Measurements from ENCODE around the gene TECTA. TPM values are rescaled to one million over a fixed set of nuclear protein-coding genes. Genes with fewer than 3 reads are reported as not detected.
A peak's percentile ranks its signal among the peaks of the same experiment; 100 is the strongest.

TECTA gene
- polyA plus RNA-seq, 2 of the 4 experiments (the other 2 are of a cell fraction): 0.05 to 0.14 TPM

DNA sequence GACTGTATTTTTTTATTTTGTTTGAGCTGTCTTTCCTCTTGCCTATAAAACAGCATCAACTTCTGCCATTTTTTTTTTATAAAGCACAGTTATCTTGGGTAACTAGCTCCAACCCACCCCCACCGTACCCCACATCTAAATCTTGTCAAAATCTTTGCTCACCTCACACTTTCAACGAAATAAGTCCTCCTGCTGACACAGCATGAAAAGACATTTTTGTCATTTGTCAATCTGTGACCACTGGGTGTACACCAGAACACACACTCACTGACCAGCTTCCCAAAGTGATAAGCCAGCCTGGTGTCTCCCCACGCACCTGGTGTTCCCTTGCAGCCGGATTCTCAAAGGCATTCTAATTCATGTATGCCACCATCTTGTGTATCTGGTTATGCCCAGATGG is 1.7 kb upstream of the TECTA start:
- Histone ChIP-seq H3K4me2 (0 out of 3 replicates have a peak overlapping the region, but pooled peaks have one; percentile 30), H3K9me3 (no peaks in the 10 kb centered on the region), H3K27ac (no peak overlapping the region), H3K4me1 (peaks cover 7% of the 10 kb centered on the region; the same call in 1 of the 3 replicates), H3K4me3 (no peak overlapping the region)
- DNase-seq (ENCODE audit: low read depth in 1 of 2, low spot score in 1 of 2) (no peak), ATAC-seq (no peak), FAIRE-seq (no peak)
- ChIA-PET CTCF (interaction anchor here (1.0 to 1.4 kb wide), 2 partner anchors 9 to 12 kb away, joined by 3 to 6 read pairs; no protein-coding TSS in a partner anchor), POLR2A (no interaction called here)
- 91% methylated on average over 3 of the region's 4 CpGs for WGBS (ENCODE audit: missing lambda C conversion rate)
- TF ChIP-seq RCOR1 (IDR thresholded peaks at IDR 0.05; ENCODE audit: low read depth, low read length): no peak
- no peak for TF ChIP-seq MYC (IDR thresholded peaks at IDR 0.05; ENCODE audit: borderline replicate concordance, low read length)
- TF ChIP-seq GATA3 (IDR thresholded peaks at IDR 0.05; ENCODE audit: borderline replicate concordance): no peak
- no peak for TF ChIP-seq CHD4 (IDR thresholded peaks at IDR 0.05; ENCODE audit: borderline replicate concordance)

DNA sequence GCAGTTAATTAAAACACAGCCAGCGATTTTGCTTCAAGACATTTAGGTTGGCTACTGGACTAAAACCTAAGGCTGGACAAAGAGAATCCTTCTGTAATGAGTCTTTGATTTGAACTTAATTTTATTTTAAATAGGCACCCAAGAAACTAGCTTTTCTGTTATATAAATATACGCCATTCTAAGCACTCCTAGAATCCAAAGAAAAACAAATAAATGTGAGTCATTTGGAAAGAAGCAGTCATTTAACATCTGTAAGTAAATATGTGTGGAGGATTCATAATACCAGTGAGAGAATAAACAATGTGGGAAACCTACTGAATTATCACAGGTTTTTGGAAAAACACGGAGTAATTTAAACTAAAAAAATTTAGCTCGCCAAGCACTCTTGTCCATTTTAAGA is 1.2 kb upstream of the TECTA start:
- TF ChIP-seq CHD2 (IDR thresholded peaks at IDR 0.05; ENCODE audit: low read length, partially characterized antibody) (no peak), RAD21 (conservative IDR thresholded peaks at IDR 0.05 in 1 of 2, IDR thresholded peaks at IDR 0.05 in 1 of 2) (no peak), TP53 (CRISPR knock-in tag; IDR thresholded peaks at IDR 0.05) (no peak), NPAS2 (CRISPR knock-in tag; IDR thresholded peaks at IDR 0.05; ENCODE audit: borderline replicate concordance) (no peak)
- TF ChIP-seq, protein P1, sequence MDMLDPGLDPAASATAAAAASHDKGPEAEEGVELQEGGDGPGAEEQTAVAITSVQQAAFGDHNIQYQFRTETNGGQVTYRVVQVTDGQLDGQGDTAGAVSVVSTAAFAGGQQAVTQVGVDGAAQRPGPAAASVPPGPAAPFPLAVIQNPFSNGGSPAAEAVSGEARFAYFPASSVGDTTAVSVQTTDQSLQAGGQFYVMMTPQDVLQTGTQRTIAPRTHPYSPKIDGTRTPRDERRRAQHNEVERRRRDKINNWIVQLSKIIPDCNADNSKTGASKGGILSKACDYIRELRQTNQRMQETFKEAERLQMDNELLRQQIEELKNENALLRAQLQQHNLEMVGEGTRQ (IDR thresholded peaks at IDR 0.05): no peak
- H3K9me3 ChIP-seq: no peaks in the 10 kb centered on the region
- H3K4me2 ChIP-seq: 0 out of 3 replicates have a peak overlapping the region, but pooled peaks have one; percentile 30
- ChIA-PET CTCF (interaction anchor here (1.0 to 1.4 kb wide), 2 partner anchors 10 to 12 kb away, joined by 3 to 6 read pairs; no protein-coding TSS in a partner anchor), POLR2A (no interaction called here)
- no peak overlapping the region for H3K27ac ChIP-seq
- FAIRE-seq (no peak), ATAC-seq (no peak), DNase-seq (ENCODE audit: low read depth in 1 of 2, low spot score in 1 of 2) (no peak)
- WGBS (ENCODE audit: missing lambda C conversion rate): 33% methylated on average over 4 of the region's 4 CpGs
- no peak overlapping the region for H3K4me3 ChIP-seq
- H3K4me1 ChIP-seq: peaks cover 7% of the 10 kb centered on the region; the same call in 1 of the 3 replicates

DNA sequence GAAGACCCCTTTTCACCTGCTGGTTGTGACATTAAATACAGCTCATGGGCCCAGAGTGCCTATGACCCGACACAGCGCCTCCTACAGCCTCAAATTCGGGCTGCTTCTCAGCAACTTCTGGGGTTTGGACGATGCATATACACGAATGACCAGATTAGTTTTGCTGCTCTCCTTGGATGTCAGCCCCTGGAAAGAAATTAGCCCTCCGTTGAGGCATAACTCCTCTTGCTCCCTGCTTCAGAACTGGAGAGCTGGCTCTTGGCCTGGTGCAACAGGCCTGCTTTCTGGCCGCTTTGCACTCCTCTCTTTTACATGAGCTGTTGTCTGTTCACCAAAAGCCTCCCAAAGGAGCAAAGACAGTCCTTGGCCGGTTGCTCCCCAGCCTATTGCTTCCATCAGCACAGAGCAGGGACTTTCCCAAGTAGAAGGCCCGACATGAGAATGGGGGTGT is 3.3 kb downstream of the TECTA start:
- H3K27ac ChIP-seq: no peak overlapping the region
- TF ChIP-seq HOXB5 (CRISPR knock-in tag; IDR thresholded peaks at IDR 0.05): no peak
- FAIRE-seq (no peak), ATAC-seq (no peak), DNase-seq (ENCODE audit: low read depth in 1 of 2, low spot score in 1 of 2) (no peak)
- peaks cover 7% of the 10 kb centered on the region; the same call in 1 of the 3 replicates for H3K4me1 ChIP-seq
- no peaks in the 10 kb centered on the region for H3K9me3 ChIP-seq
- H3K4me2 ChIP-seq: no peak overlapping the region
- 73% methylated on average over 8 of the region's 9 CpGs for WGBS (ENCODE audit: missing lambda C conversion rate)
- POLR2A ChIA-PET: no interaction called here
- H3K4me3 ChIP-seq: no peak overlapping the region
- CTCF ChIA-PET: no interaction called here

DNA sequence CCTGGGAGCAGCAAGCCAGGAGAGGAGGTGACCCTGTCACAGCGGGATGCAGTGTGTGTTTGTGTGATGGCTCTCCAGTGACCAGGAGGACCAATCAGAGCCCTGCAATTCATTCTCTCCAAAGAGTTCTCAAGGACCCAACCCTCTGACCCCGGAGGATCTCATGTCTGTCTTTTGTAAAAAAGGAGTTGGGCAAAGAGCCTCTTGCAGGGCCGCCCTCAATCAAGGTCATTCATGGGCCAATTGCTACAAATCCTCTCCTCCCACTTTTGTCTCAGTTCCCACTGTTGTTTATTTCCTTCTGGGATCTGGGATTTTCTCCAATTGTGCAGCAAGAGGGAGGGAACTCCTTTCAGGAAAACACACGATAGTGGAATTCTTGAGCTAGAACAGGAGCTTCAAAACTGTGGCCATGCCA is 4.0 kb downstream of the TECTA start:
- DNase-seq (ENCODE audit: low read depth in 1 of 2, low spot score in 1 of 2) (no peak), FAIRE-seq (no peak), ATAC-seq (no peak)
- TF ChIP-seq NR3C1 (IDR thresholded peaks at IDR 0.05): no peak
- TF ChIP-seq, protein P2, sequence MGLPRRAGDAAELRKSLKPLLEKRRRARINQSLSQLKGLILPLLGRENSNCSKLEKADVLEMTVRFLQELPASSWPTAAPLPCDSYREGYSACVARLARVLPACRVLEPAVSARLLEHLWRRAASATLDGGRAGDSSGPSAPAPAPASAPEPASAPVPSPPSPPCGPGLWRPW (IDR thresholded peaks at IDR 0.05): no peak
- TF ChIP-seq SMC3 (IDR thresholded peaks at IDR 0.05): no peak
- TF ChIP-seq ZNF302 (CRISPR knock-in tag; IDR thresholded peaks at IDR 0.05): no peak
- no peak for TF ChIP-seq TP53 (CRISPR knock-in tag; IDR thresholded peaks at IDR 0.05)
- TF ChIP-seq ESRRA (IDR thresholded peaks at IDR 0.05; ENCODE audit: borderline replicate concordance, low read length): no peak
- TF ChIP-seq ZC3H11A (IDR thresholded peaks at IDR 0.05): no peak
- no peak for TF ChIP-seq CHD2 (IDR thresholded peaks at IDR 0.05; ENCODE audit: low read length, partially characterized antibody)
- no peak for TF ChIP-seq HOXB13 (CRISPR knock-in tag; IDR thresholded peaks at IDR 0.05; ENCODE audit: low read depth)
- TF ChIP-seq CBX2 (IDR thresholded peaks at IDR 0.05; ENCODE audit: borderline replicate concordance, low read depth): no peak
- TF ChIP-seq TFCP2L1 (CRISPR knock-in tag; IDR thresholded peaks at IDR 0.05): no peak
- no peak for TF ChIP-seq CBX8 (IDR thresholded peaks at IDR 0.05)
- TF ChIP-seq, protein P3, sequence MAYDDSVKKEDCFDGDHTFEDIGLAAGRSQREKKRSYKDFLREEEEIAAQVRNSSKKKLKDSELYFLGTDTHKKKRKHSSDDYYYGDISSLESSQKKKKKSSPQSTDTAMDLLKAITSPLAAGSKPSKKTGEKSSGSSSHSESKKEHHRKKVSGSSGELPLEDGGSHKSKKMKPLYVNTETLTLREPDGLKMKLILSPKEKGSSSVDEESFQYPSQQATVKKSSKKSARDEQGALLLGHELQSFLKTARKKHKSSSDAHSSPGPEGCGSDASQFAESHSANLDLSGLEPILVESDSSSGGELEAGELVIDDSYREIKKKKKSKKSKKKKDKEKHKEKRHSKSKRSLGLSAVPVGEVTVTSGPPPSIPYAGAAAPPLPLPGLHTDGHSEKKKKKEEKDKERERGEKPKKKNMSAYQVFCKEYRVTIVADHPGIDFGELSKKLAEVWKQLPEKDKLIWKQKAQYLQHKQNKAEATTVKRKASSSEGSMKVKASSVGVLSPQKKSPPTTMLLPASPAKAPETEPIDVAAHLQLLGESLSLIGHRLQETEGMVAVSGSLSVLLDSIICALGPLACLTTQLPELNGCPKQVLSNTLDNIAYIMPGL (CRISPR knock-in tag; IDR thresholded peaks at IDR 0.05; ENCODE audit: borderline replicate concordance): no peak
- TF ChIP-seq MYC (IDR thresholded peaks at IDR 0.05; ENCODE audit: borderline replicate concordance, low read length): no peak
- TF ChIP-seq, protein P4, sequence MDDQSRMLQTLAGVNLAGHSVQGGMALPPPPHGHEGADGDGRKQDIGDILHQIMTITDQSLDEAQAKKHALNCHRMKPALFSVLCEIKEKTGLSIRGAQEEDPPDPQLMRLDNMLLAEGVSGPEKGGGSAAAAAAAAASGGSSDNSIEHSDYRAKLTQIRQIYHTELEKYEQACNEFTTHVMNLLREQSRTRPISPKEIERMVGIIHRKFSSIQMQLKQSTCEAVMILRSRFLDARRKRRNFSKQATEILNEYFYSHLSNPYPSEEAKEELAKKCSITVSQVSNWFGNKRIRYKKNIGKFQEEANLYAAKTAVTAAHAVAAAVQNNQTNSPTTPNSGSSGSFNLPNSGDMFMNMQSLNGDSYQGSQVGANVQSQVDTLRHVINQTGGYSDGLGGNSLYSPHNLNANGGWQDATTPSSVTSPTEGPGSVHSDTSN (IDR thresholded peaks at IDR 0.05): no peak
- TF ChIP-seq BHLHE40 (IDR thresholded peaks at IDR 0.05; ENCODE audit: low read depth, low read length): no peak
- TF ChIP-seq, protein P5, sequence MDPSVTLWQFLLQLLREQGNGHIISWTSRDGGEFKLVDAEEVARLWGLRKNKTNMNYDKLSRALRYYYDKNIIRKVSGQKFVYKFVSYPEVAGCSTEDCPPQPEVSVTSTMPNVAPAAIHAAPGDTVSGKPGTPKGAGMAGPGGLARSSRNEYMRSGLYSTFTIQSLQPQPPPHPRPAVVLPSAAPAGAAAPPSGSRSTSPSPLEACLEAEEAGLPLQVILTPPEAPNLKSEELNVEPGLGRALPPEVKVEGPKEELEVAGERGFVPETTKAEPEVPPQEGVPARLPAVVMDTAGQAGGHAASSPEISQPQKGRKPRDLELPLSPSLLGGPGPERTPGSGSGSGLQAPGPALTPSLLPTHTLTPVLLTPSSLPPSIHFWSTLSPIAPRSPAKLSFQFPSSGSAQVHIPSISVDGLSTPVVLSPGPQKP (IDR thresholded peaks at IDR 0.05; ENCODE audit: low read depth, low read length): no peak
- no peak for TF ChIP-seq SREBF2 (IDR thresholded peaks at IDR 0.05)
- H3K27ac ChIP-seq: no peak overlapping the region
- 50% methylated on average over 4 of the region's 4 CpGs for WGBS (ENCODE audit: missing lambda C conversion rate)
- H3K9me3 ChIP-seq: no peaks in the 10 kb centered on the region
- ChIA-PET POLR2A (no interaction called here), CTCF (interaction anchor here (1.4 kb wide), 1 partner anchor 90 kb away, joined by 4 read pairs; no protein-coding TSS in a partner anchor)
- no peak overlapping the region for H3K4me2 ChIP-seq
- no peak overlapping the region for H3K4me3 ChIP-seq
- H3K4me1 ChIP-seq: peaks cover 3% of the 10 kb centered on the region; the same call in 1 of the 3 replicates
